Parathyroid adenoma (tissue), 2 donors: ENCODE measurements around the gene SETX.

Experiments
- H2AFZ ChIP-seq: fragments of 300-600 bp; sonication (generic); one replicate; pipeline ENCODE4 v1.7.0; 2017; ENCODE audit warnings: antibody characterized with exemption, mild to moderate bottlenecking
- H3K27ac ChIP-seq: fragments of 300-600 bp; sonication (generic); one replicate; pipeline ENCODE4 v1.7.0; 2017
- H3K27me3 ChIP-seq: fragments of 300-600 bp; sonication (generic); one replicate; pipeline ENCODE4 v1.7.0; 2017; ENCODE audit warnings: low read length; ENCODE audit not compliant: control insufficient read depth, insufficient read depth
- H3K36me3 ChIP-seq: fragments of 300-600 bp; sonication (generic); one replicate; pipeline ENCODE4 v1.7.0; 2017; ENCODE audit warnings: low read length; ENCODE audit not compliant: control insufficient read depth, insufficient read depth
- H3K4me1 ChIP-seq: fragments of 300-600 bp; sonication (generic); one replicate; pipeline ENCODE4 v1.7.0; 2017; ENCODE audit warnings: control low read depth
- H3K4me2 ChIP-seq: fragments of 300-600 bp; sonication (generic); one replicate; pipeline ENCODE4 v1.7.0; 2017; ENCODE audit warnings: low read length
- H3K4me3 ChIP-seq: fragments of 300-600 bp; sonication (generic); one replicate; pipeline ENCODE4 v1.7.0; 2017; ENCODE audit warnings: low read depth, low read length
- H3K79me2 ChIP-seq: fragments of 300-600 bp; sonication (generic); one replicate; pipeline ENCODE4 v1.7.0; 2017; ENCODE audit warnings: control low read depth
- H3K9ac ChIP-seq: fragments of 300-600 bp; sonication (generic); one replicate; pipeline ENCODE4 v1.7.0; 2017; ENCODE audit warnings: mild to moderate bottlenecking
- H3K9me3 ChIP-seq: fragments of 300-600 bp; sonication (generic); one replicate; pipeline ENCODE4 v1.7.0; 2017; ENCODE audit warnings: low read length; ENCODE audit not compliant: control insufficient read depth
- CTCF ChIP-seq: fragments of 300-600 bp; sonication (generic); IDR thresholded peaks from one replicate; pipeline ENCODE4 v1.7.0; 2017; ENCODE audit warnings: antibody characterized with exemption, mild to moderate bottlenecking
- donor health status: primary hyperparathyroidism.

SETX gene

GRCh38 chr9:132240841-132241482, 113.8 kb downstream of the SETX start:
- H2AFZ ChIP-seq = peak overlapping the region; percentile 50
- H3K4me3 ChIP-seq = peak overlapping the region; percentile 53
- H3K9me3 ChIP-seq = no peaks in the 10 kb centered on the region
- no peaks in the 10 kb centered on the region for H3K27me3 ChIP-seq
- H3K36me3 ChIP-seq = no peaks in the 10 kb centered on the region
- H3K4me2 ChIP-seq = peak overlapping the region; percentile 85
- H3K4me1 ChIP-seq = no peaks in the 10 kb centered on the region
- TF ChIP-seq CTCF = no peak
- no peak overlapping the region for H3K9ac ChIP-seq
- no peaks in the 10 kb centered on the region for H3K79me2 ChIP-seq
- no peak overlapping the region for H3K27ac ChIP-seq

DNA sequence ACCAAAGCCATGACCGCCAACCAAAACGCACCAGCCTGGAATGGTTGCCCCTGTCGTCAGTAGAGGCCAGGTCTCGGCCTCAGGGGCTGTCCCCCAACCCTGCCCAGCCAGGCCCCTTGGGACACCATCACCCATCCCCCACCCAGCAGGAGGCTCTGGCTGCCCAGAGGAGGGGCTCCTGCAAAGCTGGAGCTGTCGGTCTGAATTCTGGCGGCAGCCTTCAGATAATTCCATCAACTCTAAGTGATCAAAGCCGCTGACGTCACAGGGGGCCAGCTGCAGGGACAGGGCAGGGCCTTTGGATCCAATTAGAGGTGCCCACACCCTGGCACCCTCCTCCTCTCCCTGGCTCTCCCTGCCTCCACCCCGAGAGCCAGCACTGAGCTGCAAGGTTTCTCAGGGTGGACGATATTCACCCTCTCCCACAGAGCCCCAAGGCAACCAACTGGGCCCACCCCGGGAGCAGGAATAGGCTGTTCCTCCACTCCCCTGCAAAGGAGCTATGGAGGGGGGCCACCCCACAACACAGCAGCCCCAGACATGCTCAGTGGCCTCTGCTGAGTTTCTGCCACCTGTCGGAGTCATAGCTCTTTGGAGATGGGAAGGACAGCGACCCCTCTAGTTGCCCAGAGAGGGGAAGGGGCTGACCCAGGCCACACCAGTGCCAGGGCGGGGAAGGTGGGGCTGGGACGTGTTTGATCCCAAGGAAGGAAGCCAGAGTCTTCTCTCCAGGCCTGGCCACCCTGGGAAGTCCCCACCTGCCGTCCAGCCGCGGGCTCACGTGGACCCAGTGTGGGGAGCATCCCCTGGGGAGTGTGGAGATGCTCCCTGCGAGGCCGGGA, 114.6 kb downstream of the SETX start:
- H3K27me3 ChIP-seq = no peaks in the 10 kb centered on the region
- H3K36me3 ChIP-seq = no peaks in the 10 kb centered on the region
- no peak overlapping the region for H3K27ac ChIP-seq
- no peaks in the 10 kb centered on the region for H3K79me2 ChIP-seq
- no peak overlapping the region for H3K4me3 ChIP-seq
- no peaks in the 10 kb centered on the region for H3K9me3 ChIP-seq
- H3K4me2 ChIP-seq = no peak overlapping the region
- no peak overlapping the region for H3K9ac ChIP-seq
- TF ChIP-seq CTCF = no peak
- no peaks in the 10 kb centered on the region for H3K4me1 ChIP-seq
- H2AFZ ChIP-seq = peak overlapping the region; percentile 17

GRCh38 chr9:132239518-132239917, 115.3 kb downstream of the SETX start:
- no peak overlapping the region for H3K4me3 ChIP-seq
- H3K4me1 ChIP-seq = no peaks in the 10 kb centered on the region
- H3K36me3 ChIP-seq = no peaks in the 10 kb centered on the region
- no peak overlapping the region for H2AFZ ChIP-seq
- no peaks in the 10 kb centered on the region for H3K9me3 ChIP-seq
- no peaks in the 10 kb centered on the region for H3K27me3 ChIP-seq
- H3K27ac ChIP-seq = no peak overlapping the region
- no peaks in the 10 kb centered on the region for H3K79me2 ChIP-seq
- no peak overlapping the region for H3K9ac ChIP-seq
- no peak overlapping the region for H3K4me2 ChIP-seq
- no peak for TF ChIP-seq CTCF

DNA sequence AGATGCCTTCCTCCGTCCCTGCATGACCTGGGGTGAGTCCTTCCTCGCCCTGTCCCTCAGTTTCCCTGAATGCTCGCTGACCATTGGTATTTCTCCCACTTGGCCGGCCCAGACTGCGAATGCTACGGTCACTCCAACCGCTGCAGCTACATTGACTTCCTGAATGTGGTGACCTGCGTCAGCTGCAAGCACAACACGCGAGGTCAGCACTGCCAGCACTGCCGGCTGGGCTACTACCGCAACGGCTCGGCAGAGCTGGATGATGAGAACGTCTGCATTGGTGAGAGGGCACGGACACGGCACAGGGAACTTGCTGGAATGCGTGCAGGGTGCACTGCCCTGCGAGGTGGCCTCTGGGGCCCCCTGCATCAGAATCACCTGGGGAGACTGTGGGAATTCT, 115.8 kb downstream of the SETX start:
- H3K27ac ChIP-seq = no peak overlapping the region
- TF ChIP-seq CTCF = no peak
- no peak overlapping the region for H3K4me3 ChIP-seq
- no peaks in the 10 kb centered on the region for H3K27me3 ChIP-seq
- H2AFZ ChIP-seq = no peak overlapping the region
- H3K36me3 ChIP-seq = no peaks in the 10 kb centered on the region
- H3K4me1 ChIP-seq = no peaks in the 10 kb centered on the region
- H3K9ac ChIP-seq = no peak overlapping the region
- no peak overlapping the region for H3K4me2 ChIP-seq
- no peaks in the 10 kb centered on the region for H3K9me3 ChIP-seq
- no peaks in the 10 kb centered on the region for H3K79me2 ChIP-seq
